Smooth muscle cell (in vitro differentiated cells): Measurements from ENCODE around the gene SLC16A5. TPM values are rescaled to one million over a fixed set of nuclear protein-coding genes. Genes with fewer than 3 reads are reported as not detected.

Source experiments
- DNase-seq: peaks from one replicate; lab custom pipeline; 2025; ENCODE audit not compliant: unreplicated experiment; lab: John Stamatoyannopoulos, UW
- H2AFZ ChIP-seq: fragments of 200-600 bp; sonication (generic); 2 replicates; pipeline ENCODE4 v1.6.0; 2016; ENCODE audit warnings: antibody characterized with exemption, low read depth, mild to moderate bottlenecking
- H3F3A ChIP-seq: fragments of 200-600 bp; sonication (generic); 2 replicates; pipeline ENCODE4 v1.6.0; 2017; ENCODE audit warnings: antibody characterized with exemption, low read depth
- H3K27ac ChIP-seq: fragments of 200-600 bp; sonication (generic); 2 replicates; pipeline ENCODE4 v1.5.1; 2016; ENCODE audit warnings: low read depth, mild to moderate bottlenecking
- H3K27me3 ChIP-seq: fragments of 200-600 bp; sonication (generic); 2 replicates; pipeline ENCODE4 v1.6.1; 2016; ENCODE audit warnings: low read depth, mild to moderate bottlenecking
- H3K36me3 ChIP-seq: fragments of 200-600 bp; sonication (generic); 2 replicates; pipeline ENCODE4 v1.5.1; 2016; ENCODE audit warnings: low read depth
- H3K4me1 ChIP-seq: fragments of 200-600 bp; sonication (generic); 2 replicates; pipeline ENCODE4 v1.5.1; 2016; ENCODE audit warnings: low read depth
- H3K4me2 ChIP-seq: fragments of 200-600 bp; sonication (generic); 2 replicates; pipeline ENCODE4 v1.6.0; 2016; ENCODE audit warnings: mild to moderate bottlenecking
- H3K4me3 ChIP-seq: fragments of 200-600 bp; sonication (generic); 2 replicates; pipeline ENCODE4 v1.5.1; 2016; ENCODE audit warnings: mild to moderate bottlenecking
- H3K79me2 ChIP-seq: fragments of 200-600 bp; sonication (generic); 2 replicates; pipeline ENCODE4 v1.6.0; 2016; ENCODE audit warnings: low read depth, mild to moderate bottlenecking
- H3K9ac ChIP-seq: fragments of 200-600 bp; sonication (generic); 2 replicates; pipeline ENCODE4 v1.6.0; 2016; ENCODE audit warnings: low read depth
- H3K9me3 ChIP-seq: fragments of 200-600 bp; sonication (generic); replicated peaks from 2 replicates; pipeline ENCODE4 v1.5.1; 2016; ENCODE audit warnings: low read depth
- H4K20me1 ChIP-seq: fragments of 200-600 bp; sonication (generic); 2 replicates; pipeline ENCODE4 v1.6.0; 2016; ENCODE audit warnings: low read depth
- WGBS: methylation state at CpG from one replicate; pipeline ENCODE4 v1.1.7; 2016; ENCODE audit warnings: low lambda C conversion rate; 5-methylcytosine and 5-hydroxymethylcytosine counted together
- polyA plus RNA-seq: library from polyadenylated mRNA; unstranded; fragments of >200 nt; fragmentation: Nextera tagmentation; extraction: Ambion mirVana; gene quantifications from 2 replicates; pipeline ENCODE4 v1.2.1, GENCODE V29; 2016
- total RNA-seq: library from RNA; depleted of rRNA; stranded (reverse); fragments of >200 nt; gene quantifications from 2 replicates; pipeline ENCODE4 v1.2.3, GENCODE V29; 2014
- TF ChIP-seq, protein P1 (sequence below): fragments of 200-600 bp; sonication (generic); IDR thresholded peaks from 2 replicates; pipeline ENCODE4 v1.5.1; 2017; ENCODE audit warnings: borderline replicate concordance, mild to moderate bottlenecking, antibody characterized with exemption; ENCODE audit not compliant: insufficient read depth, poor library complexity, severe bottlenecking

Gene SLC16A5
- total and polyA plus RNA-seq, 2 experiments from 2014 or later: 17.1 to 22.0 TPM

DNA sequence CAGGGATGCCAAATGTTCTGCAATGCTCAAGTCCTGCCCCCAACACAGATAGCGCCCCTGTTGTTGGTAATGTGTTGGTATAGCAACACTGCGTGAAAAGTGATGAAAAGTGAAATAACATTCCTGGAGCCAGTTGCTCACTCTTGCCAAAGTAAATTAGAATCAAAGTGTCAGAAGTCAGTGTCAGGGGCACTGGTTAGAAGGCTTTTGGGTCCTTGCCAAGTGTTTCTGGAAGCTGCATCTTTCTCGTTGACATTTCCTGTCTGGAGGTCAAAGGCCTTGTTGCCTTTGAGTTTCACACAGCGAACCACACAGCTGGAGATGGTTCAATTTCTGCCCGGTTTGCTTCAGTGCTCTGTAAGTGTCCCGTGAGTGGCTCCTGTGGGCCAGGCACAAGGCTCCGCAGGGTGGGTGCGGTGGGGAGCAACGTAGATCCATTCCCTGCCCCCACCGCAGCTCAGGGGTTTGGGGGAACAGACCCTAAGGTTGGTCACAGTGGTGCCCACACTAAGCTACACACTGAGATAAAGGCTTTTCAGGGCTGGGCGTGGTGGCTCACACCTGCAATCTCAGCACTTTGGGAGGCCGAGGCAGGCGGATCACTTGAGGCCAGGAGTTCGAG is 3.6 kb upstream of the SLC16A5 start:
- WGBS: 72% methylated on average over 14 of the region's 14 CpGs
- Histone ChIP-seq H3K4me1 (peaks cover 14% of the 10 kb centered on the region), H3F3A (peaks cover 12% of the 10 kb centered on the region), H3K4me3 (no peak overlapping the region), H2AFZ (no peak overlapping the region), H3K79me2 (peaks cover 7% of the 10 kb centered on the region), H3K36me3 (no peaks in the 10 kb centered on the region), H3K9ac (no peak overlapping the region), H3K4me2 (no peak overlapping the region), H4K20me1 (no peaks in the 10 kb centered on the region), H3K9me3 (no peaks in the 10 kb centered on the region), H3K27ac (no peak overlapping the region), H3K27me3 (no peaks in the 10 kb centered on the region)
- TF ChIP-seq, protein P1, sequence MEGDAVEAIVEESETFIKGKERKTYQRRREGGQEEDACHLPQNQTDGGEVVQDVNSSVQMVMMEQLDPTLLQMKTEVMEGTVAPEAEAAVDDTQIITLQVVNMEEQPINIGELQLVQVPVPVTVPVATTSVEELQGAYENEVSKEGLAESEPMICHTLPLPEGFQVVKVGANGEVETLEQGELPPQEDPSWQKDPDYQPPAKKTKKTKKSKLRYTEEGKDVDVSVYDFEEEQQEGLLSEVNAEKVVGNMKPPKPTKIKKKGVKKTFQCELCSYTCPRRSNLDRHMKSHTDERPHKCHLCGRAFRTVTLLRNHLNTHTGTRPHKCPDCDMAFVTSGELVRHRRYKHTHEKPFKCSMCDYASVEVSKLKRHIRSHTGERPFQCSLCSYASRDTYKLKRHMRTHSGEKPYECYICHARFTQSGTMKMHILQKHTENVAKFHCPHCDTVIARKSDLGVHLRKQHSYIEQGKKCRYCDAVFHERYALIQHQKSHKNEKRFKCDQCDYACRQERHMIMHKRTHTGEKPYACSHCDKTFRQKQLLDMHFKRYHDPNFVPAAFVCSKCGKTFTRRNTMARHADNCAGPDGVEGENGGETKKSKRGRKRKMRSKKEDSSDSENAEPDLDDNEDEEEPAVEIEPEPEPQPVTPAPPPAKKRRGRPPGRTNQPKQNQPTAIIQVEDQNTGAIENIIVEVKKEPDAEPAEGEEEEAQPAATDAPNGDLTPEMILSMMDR: no peak
- no peak for DNase-seq

DNA sequence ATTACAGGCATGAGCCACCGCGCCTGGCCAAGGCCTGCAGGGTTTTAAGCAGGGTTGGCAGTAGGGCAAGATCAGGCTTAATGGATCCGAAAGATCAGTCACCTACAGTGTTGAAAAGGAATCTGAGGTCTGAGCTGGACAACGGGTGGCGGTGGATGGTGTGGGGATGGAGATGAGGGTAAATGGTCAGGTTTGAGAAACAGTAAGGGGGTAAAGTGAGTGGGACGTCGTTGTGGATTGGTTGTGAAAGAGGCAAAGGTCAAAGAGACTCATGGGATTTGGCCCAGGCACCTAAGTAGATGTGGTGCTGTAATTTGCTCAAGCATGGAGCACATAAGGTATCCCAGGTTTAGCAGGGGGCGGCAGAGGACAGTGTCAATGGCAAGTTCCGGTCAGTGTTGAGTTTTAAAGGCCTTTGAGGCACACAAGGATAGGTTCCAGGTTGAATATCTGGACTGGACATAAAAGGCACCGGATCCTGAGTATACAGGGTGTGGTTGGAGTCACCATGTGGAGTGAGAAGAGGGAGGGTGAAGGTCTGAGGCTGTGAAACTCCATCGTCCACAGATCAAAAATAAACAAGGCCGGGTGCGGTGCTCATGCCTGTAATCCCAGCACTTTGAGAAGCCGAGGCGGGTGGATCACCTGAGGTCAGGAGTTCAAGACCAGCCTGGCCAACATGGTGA is 1.1 kb upstream of the SLC16A5 start:
- Histone ChIP-seq H3K36me3 (no peaks in the 10 kb centered on the region), H4K20me1 (no peaks in the 10 kb centered on the region), H2AFZ (no peak overlapping the region), H3F3A (peaks cover 10% of the 10 kb centered on the region), H3K27me3 (no peaks in the 10 kb centered on the region), H3K9ac (no peak overlapping the region), H3K79me2 (peaks cover 25% of the 10 kb centered on the region), H3K9me3 (no peaks in the 10 kb centered on the region), H3K27ac (no peak overlapping the region), H3K4me3 (no peak overlapping the region), H3K4me2 (no peak overlapping the region), H3K4me1 (peaks cover 23% of the 10 kb centered on the region)
- WGBS: 85% methylated on average over 15 of the region's 15 CpGs
- no peak for DNase-seq
- TF ChIP-seq, protein P1: no peak

DNA sequence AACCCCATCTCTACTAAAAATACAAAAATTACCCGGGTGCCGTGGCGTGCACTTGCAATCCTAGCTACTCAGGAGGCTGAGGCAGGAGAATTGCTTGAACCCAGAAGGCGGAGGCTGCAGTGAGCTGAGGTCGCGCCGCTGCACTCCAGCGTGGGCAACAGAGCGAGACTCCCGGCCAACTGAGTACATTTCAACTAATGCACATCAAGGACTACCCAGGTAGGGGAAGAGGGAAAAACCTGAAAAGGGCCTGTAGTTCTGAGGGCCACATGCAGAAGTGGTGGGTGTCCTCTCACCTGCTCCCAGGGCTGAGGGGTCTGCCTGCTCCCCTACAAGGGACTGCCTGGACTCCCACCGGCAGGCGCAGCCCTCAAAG is 584 bp upstream of the SLC16A5 start:
- peaks cover 10% of the 10 kb centered on the region for H3F3A ChIP-seq
- peak overlapping the region; percentile 91 for H2AFZ ChIP-seq
- peaks cover 24% of the 10 kb centered on the region for H3K4me1 ChIP-seq
- WGBS: 56% methylated on average over 12 of the region's 12 CpGs
- no peaks in the 10 kb centered on the region for H3K27me3 ChIP-seq
- peak overlapping the region; percentile 94 for H3K4me2 ChIP-seq
- TF ChIP-seq, protein P1: no peak
- H3K4me3 ChIP-seq: peak overlapping the region; percentile 87
- H4K20me1 ChIP-seq: no peaks in the 10 kb centered on the region
- peaks cover 25% of the 10 kb centered on the region for H3K79me2 ChIP-seq
- no peak for DNase-seq
- H3K9ac ChIP-seq: no peak overlapping the region
- H3K9me3 ChIP-seq: no peaks in the 10 kb centered on the region
- peak overlapping the region; percentile 87 for H3K27ac ChIP-seq
- H3K36me3 ChIP-seq: no peaks in the 10 kb centered on the region
